Transverse colon (tissue), 4 donors: ENCODE results near the gene SMC3.

Experiments
- CTCF ChIP-seq, 5 experiments: fragments of 200-600 bp in 3 of 5; fragments of 450-650 bp in 2 of 5; sonication (generic) in 3 of 5; IDR thresholded peaks; 1 replicate in 2 of 5; 2 replicates in 3 of 5; pipeline ENCODE4 v1.5.1; 2016 to 2017; ENCODE audit warnings: antibody characterized with exemption in 5 of 5, inconsistent platforms in 3 of 5, mild to moderate bottlenecking in 2 of 5, moderate library complexity in 1 of 5
- EP300 ChIP-seq: sonication (generic); formaldehyde crosslinking; IDR thresholded peaks from one replicate; pipeline ENCODE4 v1.6.1; 2017; ENCODE audit warnings: antibody characterized with exemption, low read depth
- POLR2A ChIP-seq: fragments of 450-650 bp; IDR thresholded peaks from one replicate; pipeline ENCODE4 v1.6.1; 2016; ENCODE audit warnings: antibody characterized with exemption, mild to moderate bottlenecking, moderate library complexity
- POLR2AphosphoS5 ChIP-seq, 3 donors: sonication (generic); formaldehyde crosslinking; IDR thresholded peaks; one replicate each; pipeline ENCODE4 v1.6.1; 2016; ENCODE audit warnings: antibody characterized with exemption in 3 of 3

GRCh38 chr10:110549211-110549610 lies 18.3 kb upstream of the SMC3 start:
- TF ChIP-seq POLR2A (no peak), CTCF (IDR thresholded peaks at IDR 0.05) (no peak), POLR2AphosphoS5 (IDR thresholded peaks at IDR 0.05) (no peak), EP300 (no peak)
